OCI-LY1 (cell line): ENCODE measurements around the gene DYNLT4.

ENCODE experiments used
- CTCF ChIP-seq: fragments of 200-600 bp; sonication (generic), shearing (Covaris generic); IDR thresholded peaks from 2 replicates; pipeline ENCODE4 v1.5.1; 2017; ENCODE audit warnings: mild to moderate bottlenecking, antibody characterized with exemption, low read length, moderate library complexity, mixed read lengths
- EZH2 ChIP-seq: fragments of 200-600 bp; sonication (generic), shearing (Covaris generic); IDR thresholded peaks from 2 replicates; pipeline ENCODE4 v1.8.0; 2017; ENCODE audit warnings: borderline replicate concordance, mixed run types, mild to moderate bottlenecking, antibody characterized with exemption, low read length, moderate library complexity, mixed read lengths

GRCh38 chr1:44821240-44821715, 14.1 kb upstream of the DYNLT4 start:
- TF ChIP-seq CTCF (no peak), EZH2 (no peak)
